Kasumi-1 (cell line): Measurements from ENCODE around the gene BCL2A1.
"Not testable (repeated sequence)": the region's sequence is repeated elsewhere in the genome, so short reads cannot be mapped to it uniquely, and the experiment has no call there.

Experiments used
- DNase-seq, 2 experiments: peaks; one replicate each; lab custom pipeline; 2025; lab: John Stamatoyannopoulos, UW

The BCL2A1 gene

GRCh38 chr15:79970624-79971434 is at the start of gene BCL2A1:
Gene BCL2A1, minus strand, starts transcription at chr15:79971196. Its CDS starts 77 bp downstream, at chr15:79971119.
- DNase-seq = peak; percentile 84 to 85

- DNase-seq = no peak
These were observed 49.7 kb upstream of the BCL2A1 start for GRCh38 chr15:80020731-80021130.

- DNase-seq = not testable (repeated sequence)
These were observed 49.2 kb upstream of the BCL2A1 start for GRCh38 chr15:80020149-80020548.

- no peak for DNase-seq
These were observed 48.3 kb upstream of the BCL2A1 start for GRCh38 chr15:80019168-80019745.

- not testable (repeated sequence) for DNase-seq
These were observed 46.1 kb upstream of the BCL2A1 start for GRCh38 chr15:80017139-80017538.

- not testable (repeated sequence) for DNase-seq
These were observed 45.5 kb upstream of the BCL2A1 start for GRCh38 chr15:80016506-80016905.

GRCh38 chr15:80015156-80015555 is 44.2 kb upstream of the BCL2A1 start:
- no peak for DNase-seq

GRCh38 chr15:80014186-80014585 is 43.2 kb upstream of the BCL2A1 start:
- DNase-seq = not testable (repeated sequence)

- DNase-seq = no peak
These were observed 41.2 kb upstream of the BCL2A1 start for GRCh38 chr15:80012060-80012726.

GRCh38 chr15:80011596-80011995 is 40.6 kb upstream of the BCL2A1 start:
- DNase-seq = no peak

GRCh38 chr15:80011041-80011523 is 40.1 kb upstream of the BCL2A1 start:
- DNase-seq = not testable (repeated sequence)

- no peak for DNase-seq
These were observed 39.2 kb upstream of the BCL2A1 start for GRCh38 chr15:80010131-80010673.

GRCh38 chr15:80007532-80007931 is 36.5 kb upstream of the BCL2A1 start:
- no peak for DNase-seq

- DNase-seq = no peak
These were observed 36.0 kb upstream of the BCL2A1 start for GRCh38 chr15:80006946-80007345.

GRCh38 chr15:80003934-80004472 is 33.0 kb upstream of the BCL2A1 start:
- DNase-seq = no peak

GRCh38 chr15:80003171-80003570 is 32.2 kb upstream of the BCL2A1 start:
- DNase-seq = no peak

GRCh38 chr15:80002267-80002666 is 31.3 kb upstream of the BCL2A1 start:
- DNase-seq = no peak

GRCh38 chr15:79994615-79995014 is 23.6 kb upstream of the BCL2A1 start:
- DNase-seq = no peak

- no peak for DNase-seq
These were observed 20.8 kb upstream of the BCL2A1 start for GRCh38 chr15:79991826-79992225.

- DNase-seq = no peak
These were observed 20.0 kb upstream of the BCL2A1 start for GRCh38 chr15:79990997-79991334.

GRCh38 chr15:79990280-79990996 is 19.4 kb upstream of the BCL2A1 start:
- DNase-seq = no peak

GRCh38 chr15:79989682-79990081 is 18.7 kb upstream of the BCL2A1 start:
- DNase-seq = peak; percentile 34 to 38
